Measurements from ENCODE around the gene OPHN1. TPM values are rescaled to one million over a fixed set of nuclear protein-coding genes. Genes with fewer than 3 reads are reported as not detected.
"Not testable (repeated sequence)": the region's sequence is repeated elsewhere in the genome, so short reads cannot be mapped to it uniquely, and the experiment has no call there.

Gene OPHN1
- total RNA-seq, 1 experiment from 2014 or later: 4.9 TPM

GRCh38 chrX:68424719-68425118 is 8.6 kb downstream of the OPHN1 start:
- no peak for DNase-seq (ENCODE audit: low read depth)

DNA sequence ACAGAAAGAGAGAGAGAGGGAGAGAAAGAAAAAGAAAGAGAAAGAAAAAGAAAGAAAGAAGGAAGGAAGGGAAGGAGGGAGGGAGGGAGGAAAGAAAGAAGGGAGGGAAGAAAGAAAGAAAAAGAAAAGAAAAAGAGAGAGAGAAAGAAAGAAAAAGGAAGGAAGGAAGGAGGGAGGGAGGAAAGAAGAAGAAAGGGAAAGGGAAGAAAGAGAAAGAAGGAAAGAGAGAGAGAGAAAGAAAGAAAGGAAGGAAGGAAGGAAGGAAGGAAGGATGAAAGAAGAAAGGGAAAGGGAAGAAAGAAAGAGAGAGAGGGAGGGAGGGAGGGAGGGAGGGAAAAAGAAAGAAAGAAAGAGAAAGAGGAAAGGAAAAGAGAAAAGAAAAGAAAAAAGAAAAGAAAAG is 10.8 kb downstream of the OPHN1 start:
- DNase-seq (ENCODE audit: low read depth): no peak

DNA sequence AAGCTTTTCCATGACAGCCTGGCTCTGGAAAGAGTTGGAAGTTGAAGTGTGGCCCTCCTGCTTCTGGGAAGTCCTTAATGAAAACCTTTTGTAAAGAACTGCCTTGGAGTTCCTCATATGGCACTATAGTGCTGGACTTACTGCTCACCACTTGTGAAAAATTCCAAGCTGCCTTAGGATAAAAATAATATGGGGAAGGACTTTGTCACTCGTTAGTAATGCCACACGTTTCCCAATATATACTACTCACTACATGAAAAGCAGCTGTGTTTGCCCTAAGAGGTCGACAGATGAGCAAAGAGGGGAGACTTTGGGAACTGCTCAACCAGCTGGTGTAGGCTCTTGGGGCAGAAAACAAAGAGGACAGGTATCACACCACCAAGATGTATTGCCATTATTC is 11.7 kb downstream of the OPHN1 start:
- no peak for DNase-seq (ENCODE audit: low read depth)

- no peak for DNase-seq (ENCODE audit: low read depth)
Measured at GRCh38 chrX:68420559-68420958, 12.7 kb downstream of the OPHN1 start.

DNA sequence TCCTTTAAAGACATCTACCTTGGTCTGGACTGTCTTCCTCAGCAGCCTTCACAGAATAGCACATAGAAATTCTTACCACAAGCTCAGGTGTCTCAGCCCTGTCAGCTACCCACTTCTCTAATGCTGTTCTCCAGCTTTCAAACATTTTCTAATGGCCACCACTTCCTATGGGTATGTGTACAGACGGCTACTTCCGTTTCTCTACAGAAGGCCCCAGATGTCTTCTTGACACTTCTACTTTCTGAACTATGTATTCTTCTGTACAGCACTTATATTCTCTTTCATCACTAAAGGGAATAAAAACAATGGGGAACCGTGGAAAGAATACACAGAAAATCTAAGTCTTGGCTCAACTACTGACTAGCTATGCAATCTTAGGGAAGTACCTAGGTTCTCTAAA is 13.3 kb downstream of the OPHN1 start:
- no peak for DNase-seq (ENCODE audit: low read depth)

DNA sequence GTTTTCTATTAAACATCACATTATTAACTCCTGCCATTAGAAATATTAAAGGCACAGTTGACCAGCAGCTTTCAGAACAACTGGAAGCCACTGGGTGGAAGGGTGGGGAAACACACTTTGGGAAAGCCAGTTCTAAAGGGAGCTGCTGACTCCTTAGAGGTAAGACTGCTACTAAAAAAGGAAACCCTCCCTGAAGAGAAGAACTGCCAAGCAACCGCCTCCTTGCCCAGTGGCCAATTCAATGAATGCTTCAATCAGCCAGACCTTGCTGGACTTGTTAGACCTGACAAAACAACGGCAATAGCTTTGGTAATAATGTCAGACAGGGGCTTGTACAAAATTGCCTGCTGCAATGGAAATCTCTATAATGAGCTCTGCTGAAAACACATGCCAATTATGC is 15.6 kb downstream of the OPHN1 start:
- no peak for DNase-seq (ENCODE audit: low read depth)

DNA sequence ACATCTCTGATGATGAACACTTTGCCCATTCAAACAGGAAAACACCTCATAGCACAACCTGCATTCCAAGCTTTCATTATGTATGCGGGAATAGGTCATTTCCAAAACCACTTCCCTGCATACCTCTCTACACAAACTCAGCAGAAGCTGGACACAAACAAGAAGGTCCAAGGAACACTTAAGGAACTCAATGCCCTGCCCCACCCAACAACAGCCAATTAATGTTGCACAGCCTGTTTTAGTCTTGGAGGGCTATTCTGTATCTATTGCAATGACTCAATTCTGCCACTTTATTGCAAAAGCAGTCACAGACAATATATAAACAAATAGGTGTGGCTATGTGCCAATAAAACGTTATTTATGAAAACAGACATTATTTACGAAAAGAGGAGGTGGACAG is 16.7 kb downstream of the OPHN1 start:
- peak; percentile 72 for DNase-seq (ENCODE audit: low read depth)

- peak; percentile 50 for DNase-seq (ENCODE audit: low read depth)
Measured at GRCh38 chrX:68415316-68415715, 18.0 kb downstream of the OPHN1 start.

DNA sequence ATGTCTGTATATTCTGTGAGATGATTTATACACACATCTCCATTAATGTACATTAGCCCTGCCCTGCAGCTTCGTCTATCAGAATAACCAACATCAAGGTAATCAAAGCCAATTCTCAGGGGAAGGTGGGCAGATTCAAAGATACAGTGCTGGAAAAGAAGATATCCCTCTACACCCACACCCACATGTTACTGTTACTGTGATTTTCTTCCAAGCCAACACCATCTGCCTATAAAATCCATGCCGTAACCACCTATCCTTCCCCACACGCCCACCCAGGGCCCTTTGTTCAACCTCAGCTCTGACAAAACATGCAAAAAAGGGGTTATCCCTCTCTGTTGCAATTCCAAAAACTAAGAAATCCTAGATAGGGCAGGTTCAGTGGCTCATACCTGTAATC is 20.0 kb downstream of the OPHN1 start:
- DNase-seq (ENCODE audit: low read depth): no peak

- DNase-seq (ENCODE audit: low read depth): no peak
Measured at GRCh38 chrX:68411729-68412128, 21.6 kb downstream of the OPHN1 start.

DNA sequence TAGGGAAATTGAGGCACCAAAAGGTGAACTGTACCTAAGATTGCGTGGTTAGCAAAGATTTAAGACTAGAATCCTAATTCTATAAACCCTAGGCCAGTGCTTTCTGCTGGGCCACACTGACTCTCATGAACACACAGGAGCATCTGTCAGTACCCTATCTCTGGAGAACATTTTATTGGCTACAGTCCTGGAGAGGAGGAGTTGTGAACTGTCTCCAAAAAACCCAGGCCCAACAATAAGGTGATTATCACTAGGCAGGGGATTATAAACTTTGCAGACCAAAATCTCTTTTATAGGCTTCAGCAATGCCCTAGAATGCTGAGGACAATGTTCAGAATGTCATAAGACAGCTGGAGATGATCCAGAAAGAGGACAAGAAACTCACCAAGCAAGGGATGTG is 24.1 kb downstream of the OPHN1 start:
- DNase-seq (ENCODE audit: low read depth): no peak

DNA sequence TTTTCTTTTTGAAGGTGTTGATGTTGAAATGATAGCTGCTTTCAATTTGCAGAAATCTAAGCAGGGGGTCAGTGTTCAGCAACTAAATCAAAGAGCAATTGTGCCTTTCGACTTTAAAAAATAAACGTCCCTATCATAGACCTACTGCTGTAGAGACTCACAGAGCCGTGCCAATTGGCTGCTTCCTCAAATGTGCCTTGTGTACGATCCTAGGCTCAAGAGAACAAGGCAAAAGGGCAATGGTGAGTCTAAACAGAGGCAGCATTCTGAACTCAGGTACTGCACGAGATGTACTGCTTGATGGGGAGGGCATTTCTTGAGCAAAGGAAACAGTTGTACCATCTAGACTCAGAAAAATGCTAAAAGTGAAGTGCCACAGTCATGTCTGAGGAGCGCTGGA is 29.8 kb downstream of the OPHN1 start:
- DNase-seq (ENCODE audit: low read depth): no peak

DNA sequence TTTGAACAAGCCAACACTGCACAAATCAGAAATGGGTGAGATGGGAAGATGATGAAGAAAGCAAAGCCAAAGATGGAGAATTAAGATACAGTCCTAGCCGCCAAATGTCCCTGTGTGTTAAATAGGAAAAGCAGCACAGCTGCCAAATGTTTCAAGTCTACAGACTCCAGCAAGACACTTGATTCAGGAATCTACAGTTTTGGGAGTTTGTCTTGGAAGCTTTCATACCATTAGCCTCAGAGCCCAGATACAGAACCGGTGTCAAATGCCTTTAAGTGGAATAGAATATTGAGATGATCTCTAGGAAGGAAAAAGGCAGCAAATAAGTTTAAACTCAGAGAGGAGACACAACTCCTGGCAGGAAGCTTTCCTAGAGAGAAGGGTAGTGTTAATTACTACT is 30.3 kb downstream of the OPHN1 start:
- DNase-seq (ENCODE audit: low read depth): no peak

DNA sequence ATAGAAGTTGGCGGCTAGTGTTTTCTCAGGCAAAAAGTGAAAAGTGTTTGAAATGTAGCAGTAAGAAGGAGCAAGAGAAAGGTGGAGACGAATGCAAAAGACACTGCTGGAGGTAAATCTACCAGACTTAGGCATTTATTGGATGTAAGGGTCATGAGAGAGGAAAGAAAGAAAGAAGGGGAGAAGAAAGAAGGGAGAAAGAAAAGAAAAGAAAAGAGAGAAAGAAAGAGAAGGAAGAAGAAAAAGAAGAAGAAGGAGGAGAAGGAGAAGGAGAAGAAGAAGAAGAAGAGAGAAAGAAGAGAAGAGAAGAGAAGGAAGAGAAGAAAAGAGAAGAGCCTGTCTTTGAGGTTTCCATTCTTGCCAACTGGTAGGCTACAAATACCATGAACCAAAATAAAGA is 31.2 kb downstream of the OPHN1 start:
- DNase-seq (ENCODE audit: low read depth): no peak

DNA sequence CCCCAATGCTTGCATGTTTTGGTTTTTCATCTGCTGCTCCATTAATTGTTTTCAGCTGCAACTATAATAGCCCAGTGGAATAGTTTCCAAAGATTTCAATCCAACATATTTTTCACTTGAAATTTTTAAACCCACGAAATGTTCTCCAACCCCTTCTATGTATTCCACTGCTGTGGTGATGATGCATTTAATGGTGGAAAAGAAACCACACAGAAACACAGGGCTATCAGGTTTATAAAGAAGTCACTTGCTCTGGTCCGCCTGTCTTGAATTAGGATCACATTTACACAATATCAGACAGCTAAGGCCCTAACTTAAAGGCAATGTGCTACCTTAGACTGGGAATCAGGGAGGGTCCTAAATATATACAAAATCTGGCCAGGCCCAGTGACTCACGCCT is 35.0 kb downstream of the OPHN1 start:
- no peak for DNase-seq (ENCODE audit: low read depth)

GRCh38 chrX:68396953-68397352 is 36.3 kb downstream of the OPHN1 start:
- no peak for DNase-seq (ENCODE audit: low read depth)

GRCh38 chrX:68389419-68389960 is 43.8 kb downstream of the OPHN1 start:
- not testable (repeated sequence) for DNase-seq (ENCODE audit: low read depth)

- no peak for DNase-seq (ENCODE audit: low read depth)
Measured at GRCh38 chrX:68387776-68388175, 45.5 kb downstream of the OPHN1 start.

- DNase-seq (ENCODE audit: low read depth): no peak
Measured at GRCh38 chrX:68383540-68383939, 49.8 kb downstream of the OPHN1 start.

DNA sequence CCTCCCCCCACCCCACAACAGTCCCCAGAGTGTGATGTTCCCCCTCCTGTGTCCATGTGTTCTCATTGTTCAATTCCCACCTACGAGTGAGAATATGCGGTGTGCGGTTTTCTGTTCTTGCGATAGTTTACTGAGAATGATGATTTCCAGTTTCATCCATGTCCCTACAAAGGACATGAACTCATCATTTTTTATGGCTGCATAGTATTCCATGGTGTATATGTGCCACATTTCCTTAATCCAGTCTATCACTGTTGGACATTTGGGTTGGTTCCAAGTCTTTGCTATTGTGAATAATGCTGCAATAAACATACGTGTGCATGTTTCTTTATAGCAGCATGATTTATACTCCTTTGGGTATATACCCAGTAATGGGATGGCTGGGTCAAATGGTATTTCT is 55.7 kb downstream of the OPHN1 start:
- DNase-seq (ENCODE audit: low read depth): not testable (repeated sequence)

DNA sequence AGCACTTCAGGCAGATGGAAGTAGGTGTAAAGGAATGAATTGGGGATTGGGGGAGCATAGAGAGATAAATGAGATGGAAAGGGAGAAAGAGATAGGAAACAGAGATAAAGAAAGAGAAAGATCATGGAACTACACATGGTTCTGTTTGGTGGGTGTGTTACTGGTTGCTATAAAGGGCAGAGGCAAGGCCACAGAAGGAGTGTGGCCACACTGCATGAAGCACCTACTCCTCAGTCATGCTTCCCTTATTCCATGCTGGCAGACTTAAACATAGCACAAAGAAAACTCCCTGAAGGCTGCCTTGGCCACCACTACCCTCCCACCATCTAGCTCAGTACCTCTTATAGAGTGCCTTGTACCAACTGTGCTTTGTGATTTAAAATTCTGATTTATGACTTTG is 56.9 kb downstream of the OPHN1 start:
- DNase-seq (ENCODE audit: low read depth): no peak

GRCh38 chrX:68375803-68376202 is 57.5 kb downstream of the OPHN1 start:
- DNase-seq (ENCODE audit: low read depth): no peak

DNA sequence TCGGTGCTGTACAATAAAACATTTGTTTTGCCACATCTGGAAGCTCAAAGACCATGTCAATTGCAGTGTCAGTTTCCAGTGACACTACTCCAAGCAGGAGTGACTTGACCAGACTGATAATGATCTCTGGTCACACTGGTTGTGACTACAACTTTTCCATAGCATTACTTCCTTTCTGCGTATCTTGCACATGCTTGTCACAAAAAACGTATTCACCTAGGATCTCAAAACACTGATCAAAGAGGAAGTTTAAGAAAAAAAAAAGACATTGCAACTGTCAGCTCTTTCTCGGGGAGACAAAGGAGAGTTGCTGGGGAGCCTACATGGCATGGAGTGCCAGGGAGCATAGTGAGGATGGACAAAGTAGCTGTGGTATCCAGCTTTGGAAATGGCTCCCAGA is 60.6 kb downstream of the OPHN1 start:
- DNase-seq (ENCODE audit: low read depth): no peak

- no peak for DNase-seq (ENCODE audit: low read depth)
Measured at GRCh38 chrX:68369559-68369958, 63.7 kb downstream of the OPHN1 start.
